Colonic mucosa (tissue), 4 donors: ENCODE results near the gene CCNB1IP1. TPM values are rescaled to one million over a fixed set of nuclear protein-coding genes. Genes with fewer than 3 reads are reported as not detected.
"Not testable (repeated sequence)": the region's sequence is repeated elsewhere in the genome, so short reads cannot be mapped to it uniquely, and the experiment has no call there.

ENCODE experiments used
- DNase-seq: peaks from one replicate; pipeline ENCODE4 v3.0.0-alpha.2; 2020
- H3K27ac ChIP-seq: fragments of 200-600 bp; one replicate; pipeline ENCODE4 v1.8.0; 2021
- H3K27me3 ChIP-seq: fragments of 200-600 bp; one replicate; pipeline ENCODE4 v1.8.0; 2021
- H3K36me3 ChIP-seq: fragments of 200-600 bp; one replicate; pipeline ENCODE4 v1.8.0; 2021
- H3K4me1 ChIP-seq: fragments of 200-600 bp; one replicate; pipeline ENCODE4 v1.8.0; 2021; ENCODE audit warnings: mild to moderate bottlenecking
- H3K4me3 ChIP-seq: fragments of 200-600 bp; one replicate; pipeline ENCODE4 v1.8.0; 2021
- H3K9ac ChIP-seq, 2 donors: one replicate each; pipeline ENCODE4 v1.7.0; 2013; ENCODE audit warnings: control low read depth in 2 of 2, low read depth in 2 of 2, low read length in 2 of 2
- H3K9me3 ChIP-seq: fragments of 200-600 bp; one replicate; pipeline ENCODE4 v1.8.0; 2021
- intact Hi-C: fragments of 100-400 bp; cut with DNase I; formaldehyde crosslinking; loops from one replicate; pipeline ENCODE4 v1.14.1; 2022
- total RNA-seq, 2 donors: library from RNA; stranded (reverse); fragmentation: NEBNext Ultra II Directional in 1 of 2; extraction: Animal tissue kit (Norgen Biotek cat#: 25700) in 1 of 2; gene quantifications; one replicate each; pipeline ENCODE4 v1.2.1, GENCODE V29; 2021
- TF ChIP-seq, protein P1 (sequence below): fragments of 200-600 bp; IDR thresholded peaks from one replicate; pipeline ENCODE4 v1.8.0; 2022; ENCODE audit warnings: antibody characterized with exemption, mild to moderate bottlenecking
- donor health status: healthy.
- donor health status: DM: no; HTN: no; CAD: no.
- donor health status: DM: no; HTN: no; CAD: no.

CCNB1IP1 gene
- total RNA-seq, 2 donors from 2014 or later: 20.5 to 30.7 TPM

DNA sequence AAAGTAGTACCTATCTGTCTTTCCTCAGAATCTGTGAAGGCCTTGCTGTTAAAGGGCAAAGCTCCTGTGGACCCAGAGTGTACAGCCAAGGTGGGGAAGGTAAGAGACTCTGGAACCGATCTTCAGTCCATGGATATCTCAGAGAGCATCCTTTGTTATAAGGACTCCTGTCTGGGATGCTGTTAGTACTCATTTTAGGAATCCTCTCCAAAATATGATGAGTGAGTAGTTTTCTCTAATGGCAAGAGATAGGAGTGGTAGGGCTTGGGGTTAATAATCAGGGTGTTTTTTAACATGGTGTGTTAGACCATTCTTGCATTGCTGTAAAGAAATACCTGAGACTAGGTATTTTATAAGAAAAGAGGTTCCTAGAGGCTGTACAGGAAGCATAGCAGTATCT, 12.3 kb upstream of the CCNB1IP1 start:
- no peaks in the 10 kb centered on the region for H3K36me3 ChIP-seq
- no peak overlapping the region for H3K9ac ChIP-seq
- H3K4me3 ChIP-seq: no peak overlapping the region
- no peaks in the 10 kb centered on the region for H3K9me3 ChIP-seq
- H3K27ac ChIP-seq: no peak overlapping the region
- intact Hi-C loops: loop anchor here (10.0 kb wide), 1 partner anchor 119 kb away; the partner anchor contains the start of genes PIP4P1 and PNP
- no peak for DNase-seq
- H3K4me1 ChIP-seq: no peaks in the 10 kb centered on the region
- H3K27me3 ChIP-seq: no peaks in the 10 kb centered on the region
- TF ChIP-seq, protein P1, sequence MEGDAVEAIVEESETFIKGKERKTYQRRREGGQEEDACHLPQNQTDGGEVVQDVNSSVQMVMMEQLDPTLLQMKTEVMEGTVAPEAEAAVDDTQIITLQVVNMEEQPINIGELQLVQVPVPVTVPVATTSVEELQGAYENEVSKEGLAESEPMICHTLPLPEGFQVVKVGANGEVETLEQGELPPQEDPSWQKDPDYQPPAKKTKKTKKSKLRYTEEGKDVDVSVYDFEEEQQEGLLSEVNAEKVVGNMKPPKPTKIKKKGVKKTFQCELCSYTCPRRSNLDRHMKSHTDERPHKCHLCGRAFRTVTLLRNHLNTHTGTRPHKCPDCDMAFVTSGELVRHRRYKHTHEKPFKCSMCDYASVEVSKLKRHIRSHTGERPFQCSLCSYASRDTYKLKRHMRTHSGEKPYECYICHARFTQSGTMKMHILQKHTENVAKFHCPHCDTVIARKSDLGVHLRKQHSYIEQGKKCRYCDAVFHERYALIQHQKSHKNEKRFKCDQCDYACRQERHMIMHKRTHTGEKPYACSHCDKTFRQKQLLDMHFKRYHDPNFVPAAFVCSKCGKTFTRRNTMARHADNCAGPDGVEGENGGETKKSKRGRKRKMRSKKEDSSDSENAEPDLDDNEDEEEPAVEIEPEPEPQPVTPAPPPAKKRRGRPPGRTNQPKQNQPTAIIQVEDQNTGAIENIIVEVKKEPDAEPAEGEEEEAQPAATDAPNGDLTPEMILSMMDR: no peak

- TF ChIP-seq, protein P1: no peak
- Histone ChIP-seq H3K36me3 (no peaks in the 10 kb centered on the region), H3K9me3 (no peaks in the 10 kb centered on the region), H3K4me3 (peak overlapping the region; percentile 66), H3K27ac (peak overlapping the region; percentile 87), H3K9ac (peak overlapping the region; percentile 85 to 86), H3K4me1 (no peaks in the 10 kb centered on the region), H3K27me3 (no peaks in the 10 kb centered on the region)
- DNase-seq: no peak
- intact Hi-C loops: loop anchor here (10.0 kb wide), 1 partner anchor 121 kb away; the partner anchor contains the start of genes PIP4P1 and PNP
Measured at GRCh38 chr14:20343862-20344220, 10.8 kb upstream of the CCNB1IP1 start.

GRCh38 chr14:20343092-20343861, 10.2 kb upstream of the CCNB1IP1 start, which contains the start of gene PARP2:
PARP2 (plus strand) TSS chr14:20343635; CDS start chr14:20343642, 7 bp downstream.
- TF ChIP-seq, protein P1: no peak
- DNase-seq: peak; percentile 97
- no peaks in the 10 kb centered on the region for H3K9me3 ChIP-seq
- H3K36me3 ChIP-seq: no peaks in the 10 kb centered on the region
- peak within 1 kb of the TSS; percentile 87 for H3K27ac ChIP-seq
- H3K9ac ChIP-seq: peak within 1 kb of the TSS; percentile 85 to 86
- intact Hi-C loops: loop anchor here (10.0 kb wide), 1 partner anchor 122 kb away; the partner anchor contains the start of genes PIP4P1 and PNP
- no peaks in the 10 kb centered on the region for H3K27me3 ChIP-seq
- H3K4me3 ChIP-seq: peak within 1 kb of the TSS; percentile 66
- no peaks in the 10 kb centered on the region for H3K4me1 ChIP-seq

- Histone ChIP-seq H3K9ac (no peak overlapping the region), H3K27me3 (no peaks in the 10 kb centered on the region), H3K9me3 (no peaks in the 10 kb centered on the region), H3K27ac (no peak overlapping the region), H3K4me3 (no peak overlapping the region), H3K36me3 (no peaks in the 10 kb centered on the region), H3K4me1 (no peaks in the 10 kb centered on the region)
- intact Hi-C loops: loop anchor here (10.0 kb wide), 1 partner anchor 123 kb away; the partner anchor contains the start of genes PIP4P1 and PNP
- no peak for DNase-seq
- TF ChIP-seq, protein P1: no peak
Measured at GRCh38 chr14:20341646-20342045, 8.6 kb upstream of the CCNB1IP1 start.

GRCh38 chr14:20341032-20341431, 8.0 kb upstream of the CCNB1IP1 start:
- not testable (repeated sequence) for H3K4me3 ChIP-seq, H3K9me3 ChIP-seq, H3K27me3 ChIP-seq, H3K27ac ChIP-seq, DNase-seq, H3K9ac ChIP-seq, H3K36me3 ChIP-seq, H3K4me1 ChIP-seq
- intact Hi-C loops: loop anchor here (10.0 kb wide), 1 partner anchor 124 kb away; the partner anchor contains the start of genes PIP4P1 and PNP

GRCh38 chr14:20334017-20334416, 938 bp upstream of the CCNB1IP1 start:
- no peaks in the 10 kb centered on the region for H3K4me1 ChIP-seq
- no peak overlapping the region for H3K27ac ChIP-seq
- TF ChIP-seq, protein P1: no peak
- intact Hi-C loops: no loop called here
- DNase-seq: no peak
- H3K36me3 ChIP-seq: no peaks in the 10 kb centered on the region
- no peaks in the 10 kb centered on the region for H3K27me3 ChIP-seq
- H3K4me3 ChIP-seq: no peak overlapping the region
- no peaks in the 10 kb centered on the region for H3K9me3 ChIP-seq
- H3K9ac ChIP-seq: no peak overlapping the region
